Fibroblast of peridontal ligament (primary cell): ENCODE measurements around the gene WDR91.

Source experiments
- DNase-seq: peaks from one replicate; pipeline ENCODE4 v3.0.0-alpha.2; 2010; ENCODE audit errors: extremely low read depth

WDR91 gene

GRCh38 chr7:135160858-135161653, 50.3 kb downstream of the WDR91 start:
- no peak for DNase-seq

GRCh38 chr7:135160098-135160857, 51.0 kb downstream of the WDR91 start:
- DNase-seq = peak; percentile 38

- DNase-seq = peak; percentile 22
Measured at GRCh38 chr7:135159359-135160085, 51.8 kb downstream of the WDR91 start.

GRCh38 chr7:135158874-135159273, 52.5 kb downstream of the WDR91 start:
- peak; percentile 27 for DNase-seq

- DNase-seq = no peak
Measured at GRCh38 chr7:135158141-135158655, 53.1 kb downstream of the WDR91 start.

GRCh38 chr7:135156290-135156689, 55.0 kb downstream of the WDR91 start:
- DNase-seq = no peak

- no peak for DNase-seq
Measured at GRCh38 chr7:135154734-135155133, 56.6 kb downstream of the WDR91 start.

GRCh38 chr7:135152442-135152841, 58.9 kb downstream of the WDR91 start:
- no peak for DNase-seq

GRCh38 chr7:135151533-135151932, 59.8 kb downstream of the WDR91 start:
- no peak for DNase-seq

- DNase-seq = no peak
Measured at GRCh38 chr7:135151132-135151531, 60.2 kb downstream of the WDR91 start.

- DNase-seq = no peak
Measured at GRCh38 chr7:135150072-135150782, 61.1 kb downstream of the WDR91 start.

- DNase-seq = peak; percentile 85
Measured at GRCh38 chr7:135147899-135148721, 63.2 kb downstream of the WDR91 start, which contains the start of gene TMEM140. TSS of gene TMEM140 (plus strand) at chr7:135148072. CDS start at chr7:135164442, 16,370 bp downstream.

GRCh38 chr7:135147341-135147898, 63.9 kb downstream of the WDR91 start:
- peak; percentile 80 for DNase-seq

- DNase-seq = no peak
Measured at GRCh38 chr7:135143885-135144668, 67.2 kb downstream of the WDR91 start.
